HG03521 (cell line): ENCODE data around the gene USP44.
"Not testable (repeated sequence)": the region's sequence is repeated elsewhere in the genome, so short reads cannot be mapped to it uniquely, and the experiment has no call there.

Experiments used
- ATAC-seq: cut with Tn5 transposase; IDR thresholded peaks from one replicate; pipeline ENCODE4 v1.9.1; 2021; ENCODE audit warnings: mild to moderate bottlenecking, moderate library complexity; ENCODE audit not compliant: unreplicated experiment

USP44 gene

GRCh38 chr12:95551305-95551704, at the start of gene USP44:
TSS of gene USP44 (minus strand) at chr12:95551476. CDS start at chr12:95534256, 17,220 bp downstream.
- no peak for ATAC-seq

DNA sequence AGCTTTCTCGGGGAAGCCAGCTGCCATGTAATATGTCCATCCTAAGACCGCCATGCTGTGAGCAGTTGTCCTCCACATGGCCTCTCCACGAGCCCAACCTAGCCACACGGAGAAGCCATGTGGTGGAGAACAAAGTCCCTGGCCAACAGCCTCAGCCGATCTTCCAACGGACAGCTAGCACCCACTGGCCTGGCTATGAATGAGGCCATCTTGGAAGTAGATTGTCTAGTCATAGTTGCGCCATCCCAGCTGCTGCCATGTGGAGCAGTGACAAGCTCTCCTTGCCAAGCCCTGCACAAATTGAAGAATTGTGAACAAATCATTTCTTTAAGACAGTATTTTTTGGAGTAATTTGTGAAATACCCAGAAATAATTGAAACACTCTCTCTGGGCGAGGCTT, 49.3 kb upstream of the USP44 start:
- ATAC-seq = no peak

GRCh38 chr12:95599880-95600279, 48.6 kb upstream of the USP44 start:
- no peak for ATAC-seq

GRCh38 chr12:95594136-95594535, 42.9 kb upstream of the USP44 start:
- ATAC-seq = no peak

GRCh38 chr12:95593266-95593871, 42.1 kb upstream of the USP44 start:
- no peak for ATAC-seq

- no peak for ATAC-seq
These were observed 40.5 kb upstream of the USP44 start for GRCh38 chr12:95591731-95592130.

DNA sequence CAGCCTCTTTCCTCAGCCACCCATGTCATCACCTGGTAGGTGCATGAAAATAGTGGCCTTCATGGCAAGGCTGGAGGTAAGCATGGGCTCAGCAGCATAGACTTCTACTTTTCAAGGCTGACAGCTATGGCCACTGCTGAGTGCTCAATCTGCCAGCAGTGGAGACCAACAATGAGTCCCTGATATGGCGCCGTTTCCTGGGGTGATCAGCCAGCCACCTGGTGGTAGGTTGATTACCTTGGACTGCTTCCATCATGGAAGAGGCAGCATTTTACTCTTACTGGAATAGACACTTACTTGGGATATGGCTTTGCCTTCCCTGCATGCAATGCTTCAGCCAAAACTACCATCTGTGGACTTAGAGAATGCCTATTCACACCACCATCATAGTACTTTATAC, 39.5 kb upstream of the USP44 start:
- ATAC-seq = no peak

- no peak for ATAC-seq
These were observed 32.7 kb upstream of the USP44 start for GRCh38 chr12:95583933-95584332.

- ATAC-seq = no peak
These were observed 31.2 kb upstream of the USP44 start for GRCh38 chr12:95582230-95583058.

DNA sequence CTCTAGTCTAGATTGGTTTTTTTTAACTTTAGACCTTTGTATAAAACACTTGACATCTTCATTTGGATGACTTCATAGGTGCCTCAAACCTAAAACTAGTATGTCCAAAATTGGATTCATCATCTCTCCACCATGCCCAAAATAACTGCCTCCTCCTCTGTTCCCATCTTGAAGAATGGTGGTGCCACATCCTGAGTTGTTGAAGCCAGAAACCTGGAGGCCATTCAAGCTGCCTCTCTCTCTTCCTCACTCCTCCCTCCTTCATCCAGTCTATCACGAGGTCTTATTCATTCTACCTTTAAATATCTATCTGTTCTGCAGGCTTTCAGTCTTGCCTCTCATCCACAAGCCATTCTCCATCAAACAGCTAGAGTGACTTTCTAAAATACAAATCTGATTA, 26.5 kb upstream of the USP44 start:
- ATAC-seq = no peak

- ATAC-seq = no peak
These were observed 23.6 kb upstream of the USP44 start for GRCh38 chr12:95574799-95575452.

- ATAC-seq = no peak
These were observed 22.8 kb upstream of the USP44 start for GRCh38 chr12:95573951-95574576.

DNA sequence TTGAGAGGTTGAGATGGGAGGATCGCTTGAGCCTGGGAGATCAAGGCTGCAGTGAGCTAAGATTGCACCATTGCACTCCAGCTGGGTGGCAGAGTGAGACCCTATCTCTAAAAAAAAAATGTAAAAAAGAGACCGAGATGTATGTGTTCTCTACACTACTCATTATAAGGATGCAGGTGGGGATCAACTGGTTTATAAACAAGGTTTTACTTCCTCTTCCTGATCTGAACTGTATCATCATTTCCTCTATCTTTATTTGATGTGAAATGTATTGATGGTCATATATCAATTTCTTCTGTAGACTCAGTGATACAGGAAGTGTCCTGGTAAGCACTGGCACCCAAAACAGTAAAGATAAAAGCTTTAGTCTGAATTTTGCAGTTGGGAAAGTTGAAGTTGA, 20.1 kb upstream of the USP44 start:
- no peak for ATAC-seq

DNA sequence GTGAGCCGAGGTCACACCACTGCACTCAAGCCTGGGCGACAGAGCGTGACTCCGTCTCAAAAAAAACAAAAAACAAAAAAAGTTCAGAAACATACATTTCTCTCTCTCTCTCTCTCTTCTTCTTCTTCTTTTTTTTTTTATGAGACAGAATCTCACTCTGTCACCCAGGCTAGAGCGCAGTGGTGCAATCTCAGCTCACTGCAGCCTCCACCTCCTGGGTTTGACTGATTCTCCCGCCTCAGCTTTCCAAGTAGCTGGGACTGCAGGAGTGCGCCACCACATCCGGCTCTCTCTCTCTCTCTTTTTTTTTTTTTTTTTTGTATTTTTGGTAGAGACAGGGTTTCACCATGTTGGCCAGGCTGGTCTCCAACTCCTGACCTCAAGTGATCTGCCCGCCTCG, 16.8 kb upstream of the USP44 start:
- not testable (repeated sequence) for ATAC-seq

- ATAC-seq = no peak
These were observed 6.3 kb upstream of the USP44 start for GRCh38 chr12:95557625-95558024.

- ATAC-seq = no peak
These were observed 3.3 kb upstream of the USP44 start for GRCh38 chr12:95554532-95555071.

- ATAC-seq = no peak
These were observed 2.1 kb upstream of the USP44 start for GRCh38 chr12:95553197-95553943.

DNA sequence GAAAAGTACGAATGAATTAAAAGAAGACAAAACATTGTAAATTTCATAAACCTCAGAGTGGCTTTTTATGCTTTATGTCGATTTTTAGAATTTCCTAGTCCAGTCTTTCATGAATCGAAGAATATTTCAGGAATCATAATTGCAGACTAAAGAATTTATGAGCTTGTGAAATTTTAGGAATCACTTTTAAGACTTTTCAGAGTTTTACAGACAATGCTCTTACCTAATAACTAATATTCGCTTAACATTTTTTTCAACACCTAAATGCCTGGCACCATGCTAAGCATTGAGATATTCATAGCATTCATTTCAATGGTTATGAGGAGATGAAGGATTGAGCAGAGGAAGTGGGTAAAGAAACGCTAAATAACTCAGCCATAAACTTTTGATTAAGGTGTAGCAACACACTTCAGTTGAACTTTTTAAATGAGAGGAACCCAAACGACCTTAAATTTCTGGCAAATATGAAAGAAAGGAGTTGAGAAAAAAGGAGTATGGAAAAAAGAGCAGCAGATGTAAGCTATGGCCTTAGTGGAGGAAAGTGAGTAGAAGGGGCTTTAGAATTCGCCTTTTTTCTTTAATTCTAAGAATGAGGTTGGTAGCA, 739 bp upstream of the USP44 start:
- ATAC-seq = no peak

DNA sequence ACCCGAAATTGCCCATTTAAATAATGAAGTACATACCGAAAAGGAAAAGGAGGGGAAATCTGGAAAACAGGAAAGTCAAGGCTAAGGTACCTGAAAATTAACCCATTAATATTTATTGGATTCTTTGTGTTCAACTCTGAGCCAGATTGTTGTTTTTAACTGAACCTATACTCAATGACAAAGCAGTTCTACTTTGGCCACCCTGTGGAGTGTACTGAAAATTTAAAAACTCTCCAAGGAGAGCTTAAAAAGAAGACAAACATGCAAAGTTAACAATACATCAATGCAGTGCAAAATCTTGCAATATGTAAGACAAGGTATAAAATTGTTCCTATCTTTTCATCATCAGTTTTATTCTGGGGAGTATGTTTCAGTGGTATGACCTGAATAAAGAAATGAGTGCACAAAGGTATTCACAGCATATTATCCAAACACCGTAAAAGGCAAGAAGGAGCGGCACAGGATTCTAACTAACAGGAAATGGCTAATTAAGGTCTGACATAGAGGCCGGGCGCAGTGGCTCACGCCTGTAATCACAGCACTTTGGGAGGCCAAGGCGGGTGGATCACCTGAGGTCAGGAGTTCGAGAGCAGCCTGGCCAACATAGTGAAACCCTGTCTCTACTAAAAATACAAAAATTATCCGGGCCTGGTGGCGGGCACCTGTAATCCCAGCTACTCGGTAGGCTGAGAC, 1.7 kb downstream of the USP44 start:
- no peak for ATAC-seq
